ENCODE measurements around the gene DLG2. TPM values are rescaled to one million over a fixed set of nuclear protein-coding genes. Genes with fewer than 3 reads are reported as not detected.

DLG2 gene
- total and polyA plus RNA-seq, 9 of the 15 experiments (the other 6 are each of a cell fraction or from before 2014, with no cell fraction given): 0.52 to 1.6 (median 0.95) TPM

- TF ChIP-seq, protein P1, sequence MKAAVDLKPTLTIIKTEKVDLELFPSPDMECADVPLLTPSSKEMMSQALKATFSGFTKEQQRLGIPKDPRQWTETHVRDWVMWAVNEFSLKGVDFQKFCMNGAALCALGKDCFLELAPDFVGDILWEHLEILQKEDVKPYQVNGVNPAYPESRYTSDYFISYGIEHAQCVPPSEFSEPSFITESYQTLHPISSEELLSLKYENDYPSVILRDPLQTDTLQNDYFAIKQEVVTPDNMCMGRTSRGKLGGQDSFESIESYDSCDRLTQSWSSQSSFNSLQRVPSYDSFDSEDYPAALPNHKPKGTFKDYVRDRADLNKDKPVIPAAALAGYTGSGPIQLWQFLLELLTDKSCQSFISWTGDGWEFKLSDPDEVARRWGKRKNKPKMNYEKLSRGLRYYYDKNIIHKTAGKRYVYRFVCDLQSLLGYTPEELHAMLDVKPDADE (conservative IDR thresholded peaks at IDR 0.05; ENCODE audit: control insufficient read depth, low read depth, low read length): no peak
- no peak for TF ChIP-seq TGIF2 (CRISPR knock-in tag; IDR thresholded peaks at IDR 0.05)
- TF ChIP-seq ZNF57 (CRISPR knock-in tag; IDR thresholded peaks at IDR 0.05): no peak
- no peak for TF ChIP-seq SRSF9 (IDR thresholded peaks at IDR 0.05; ENCODE audit: borderline replicate concordance, low read depth, low read length)
- no peak for TF ChIP-seq CBX3 (IDR thresholded peaks at IDR 0.05; ENCODE audit: borderline replicate concordance in 1 of 2, low read length in 2 of 2)
- TF ChIP-seq ZBTB2 (IDR thresholded peaks at IDR 0.05): no peak
- no peak for TF ChIP-seq STAG1 (CRISPR knock-in tag; IDR thresholded peaks at IDR 0.05; ENCODE audit: borderline replicate concordance)
- TF ChIP-seq THRA (IDR thresholded peaks at IDR 0.05): no peak
- no peak for TF ChIP-seq PURB (CRISPR knock-in tag; IDR thresholded peaks at IDR 0.05; ENCODE audit: low read depth)
- TF ChIP-seq CBFA2T2 (conservative IDR thresholded peaks at IDR 0.05): no peak
These were observed 796.8 kb downstream of the DLG2 start (continued) for GRCh38 chr11:84830372-84830771.

Measured in K562 (cell line).